Cardiac fibroblast (primary cell): ENCODE measurements around the gene DISP1.

ENCODE experiments used
- DNase-seq, 2 donors: peaks; one replicate each; pipeline versions ENCODE4 v3.0.0 to v3.0.0-alpha.2; 2010; ENCODE audit warnings: low read depth in 2 of 2
- H3K4me3 ChIP-seq, 2 donors: replicated peaks in 1 of 2; 1 replicate in 1 of 2; 2 replicates in 1 of 2; pipeline ENCODE4 v1.5.1; 2011; ENCODE audit warnings: low read depth in 2 of 2, low read length in 2 of 2, mild to moderate bottlenecking in 2 of 2, moderate library complexity in 1 of 2
- TF ChIP-seq, protein P1 (sequence below): IDR thresholded peaks from one replicate; pipeline ENCODE4 v1.5.1; 2011; ENCODE audit warnings: low read depth, mild to moderate bottlenecking, low read length, inconsistent platforms

DISP1 gene

DNA sequence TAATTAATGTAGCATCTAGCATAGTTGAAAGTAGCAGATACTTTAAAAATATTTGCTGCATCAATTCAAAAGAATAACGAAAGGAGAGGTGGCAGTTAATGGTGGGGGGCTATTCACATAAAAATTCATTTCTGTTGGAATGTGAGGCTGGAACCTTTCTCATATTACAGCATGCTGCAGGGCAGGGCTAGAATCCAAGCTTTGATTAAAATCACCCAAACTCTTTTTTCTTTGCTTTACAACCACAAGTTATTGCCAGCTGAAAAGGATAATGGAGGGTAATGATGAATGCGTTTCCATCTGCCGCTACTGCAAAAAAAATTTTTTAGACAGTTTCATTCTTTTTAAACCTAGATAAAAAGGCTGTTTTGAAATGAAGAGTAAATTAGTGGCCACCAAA is 9.8 kb downstream of the DISP1 start:
- no peak for DNase-seq
- no peak overlapping the region for H3K4me3 ChIP-seq
- TF ChIP-seq, protein P1, sequence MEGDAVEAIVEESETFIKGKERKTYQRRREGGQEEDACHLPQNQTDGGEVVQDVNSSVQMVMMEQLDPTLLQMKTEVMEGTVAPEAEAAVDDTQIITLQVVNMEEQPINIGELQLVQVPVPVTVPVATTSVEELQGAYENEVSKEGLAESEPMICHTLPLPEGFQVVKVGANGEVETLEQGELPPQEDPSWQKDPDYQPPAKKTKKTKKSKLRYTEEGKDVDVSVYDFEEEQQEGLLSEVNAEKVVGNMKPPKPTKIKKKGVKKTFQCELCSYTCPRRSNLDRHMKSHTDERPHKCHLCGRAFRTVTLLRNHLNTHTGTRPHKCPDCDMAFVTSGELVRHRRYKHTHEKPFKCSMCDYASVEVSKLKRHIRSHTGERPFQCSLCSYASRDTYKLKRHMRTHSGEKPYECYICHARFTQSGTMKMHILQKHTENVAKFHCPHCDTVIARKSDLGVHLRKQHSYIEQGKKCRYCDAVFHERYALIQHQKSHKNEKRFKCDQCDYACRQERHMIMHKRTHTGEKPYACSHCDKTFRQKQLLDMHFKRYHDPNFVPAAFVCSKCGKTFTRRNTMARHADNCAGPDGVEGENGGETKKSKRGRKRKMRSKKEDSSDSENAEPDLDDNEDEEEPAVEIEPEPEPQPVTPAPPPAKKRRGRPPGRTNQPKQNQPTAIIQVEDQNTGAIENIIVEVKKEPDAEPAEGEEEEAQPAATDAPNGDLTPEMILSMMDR: no peak

DNA sequence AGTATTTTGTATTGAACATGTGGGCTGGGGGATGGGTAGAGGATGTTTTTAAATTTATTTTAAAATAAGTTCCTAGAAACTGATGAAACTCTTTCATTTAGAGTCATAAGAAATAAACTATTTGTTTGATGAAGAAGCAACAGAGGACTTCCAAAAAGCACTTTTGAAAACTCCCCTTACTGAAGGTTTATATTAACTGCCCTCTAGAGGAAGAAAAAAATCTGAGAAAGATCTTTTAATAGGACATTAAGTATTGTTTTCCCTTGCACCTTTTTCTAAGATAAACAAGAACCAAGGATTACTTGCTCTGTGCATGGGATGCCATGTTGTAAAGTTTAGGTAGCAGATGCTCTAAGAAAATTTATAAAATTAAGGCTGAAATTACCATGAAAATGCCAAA is 14.1 kb downstream of the DISP1 start:
- TF ChIP-seq, protein P1: peak; percentile 24
- peak in 1 of 2 donors; percentile 19 for DNase-seq
- no peak overlapping the region for H3K4me3 ChIP-seq

DNA sequence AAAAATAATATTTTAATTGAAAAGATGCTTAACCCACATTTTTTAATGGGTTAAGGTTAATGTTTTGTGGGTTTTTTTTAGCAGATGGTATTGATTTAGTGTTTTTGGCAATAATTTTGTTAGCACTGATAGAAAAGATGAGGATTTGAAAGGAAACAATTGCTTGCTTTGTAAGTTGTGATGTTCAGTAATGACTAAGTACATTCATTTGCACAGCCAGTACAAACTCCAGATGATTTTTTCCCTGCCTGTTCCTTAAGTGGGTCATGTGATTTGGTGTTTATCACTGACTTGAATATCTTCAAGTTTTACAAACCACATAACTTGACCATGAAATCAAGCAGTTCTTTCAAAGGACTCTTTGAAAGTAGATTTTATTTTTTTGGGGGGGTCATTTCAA is 15.0 kb downstream of the DISP1 start:
- no peak overlapping the region for H3K4me3 ChIP-seq
- DNase-seq: peak; percentile 62 to 83
- TF ChIP-seq, protein P1: no peak

DNA sequence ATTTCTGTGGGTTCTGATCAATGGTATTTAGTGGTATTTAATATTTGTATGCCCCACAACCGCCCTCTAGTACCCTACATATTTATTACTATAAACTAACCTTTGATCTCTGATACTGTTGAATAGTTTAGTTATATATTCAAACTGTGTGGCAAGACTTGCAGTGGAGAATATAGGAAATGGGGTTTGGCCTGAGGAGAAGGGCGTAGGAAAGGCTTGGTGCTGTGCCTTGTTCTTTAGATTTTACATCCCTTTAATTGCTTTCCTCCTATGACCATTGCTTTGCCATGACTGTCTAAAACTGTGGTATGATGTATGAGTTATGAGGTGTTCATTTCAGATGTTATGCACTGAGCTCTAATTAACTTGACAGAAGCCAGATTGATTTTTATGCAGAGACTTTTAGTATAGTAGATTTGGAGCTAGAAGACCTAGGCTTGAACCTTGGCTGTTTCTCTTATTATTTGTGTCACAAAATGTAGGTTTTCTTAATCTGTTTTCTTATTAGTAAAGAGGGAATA is 18.6 kb downstream of the DISP1 start:
- DNase-seq: no peak
- TF ChIP-seq, protein P1: no peak
- no peak overlapping the region for H3K4me3 ChIP-seq

DNA sequence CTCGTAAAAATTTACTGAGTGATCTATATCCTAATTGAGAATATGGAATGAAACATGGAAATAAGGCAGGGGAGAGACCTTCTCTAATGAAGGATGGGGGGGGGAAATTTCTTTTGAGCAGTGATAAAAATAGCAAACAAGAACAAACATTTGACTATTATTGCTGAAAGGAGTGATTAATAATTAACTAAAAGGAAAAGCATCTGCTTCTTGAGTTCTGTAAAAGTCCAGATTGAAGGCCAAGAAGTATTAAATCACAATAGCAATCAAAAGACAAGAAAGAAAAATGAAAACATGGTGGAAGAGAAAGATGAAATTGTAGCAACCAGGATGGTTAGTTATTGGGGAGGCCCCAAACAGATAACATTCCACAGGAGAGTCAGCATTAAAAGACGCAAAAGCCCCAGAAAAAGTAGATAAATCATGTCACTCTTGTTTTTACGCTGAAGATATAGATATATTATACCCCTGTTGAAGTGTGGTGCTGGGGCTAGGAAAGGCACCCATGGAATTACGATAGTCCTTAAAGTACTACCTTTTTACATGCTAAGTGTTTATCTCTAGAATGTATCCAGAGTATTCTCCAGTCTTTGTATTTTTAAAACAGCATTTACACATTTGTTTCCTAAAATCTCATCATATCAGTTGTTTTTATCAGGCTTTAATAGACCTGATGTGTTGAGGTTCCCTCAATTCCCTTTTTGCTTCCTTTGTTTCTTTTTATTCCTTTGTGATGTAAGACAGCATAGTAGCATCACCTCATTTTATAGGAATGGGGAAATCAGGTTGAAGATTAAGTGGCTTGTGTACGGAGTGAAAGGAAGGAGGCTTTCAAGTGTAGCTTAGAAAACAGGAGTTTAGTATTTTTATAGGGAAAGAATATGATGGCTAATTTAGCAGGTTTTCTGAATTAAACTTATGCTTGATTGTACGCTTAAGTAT is 28.9 kb downstream of the DISP1 start:
- TF ChIP-seq, protein P1: no peak
- DNase-seq: peak; percentile 13 to 20
- no peak overlapping the region for H3K4me3 ChIP-seq

DNA sequence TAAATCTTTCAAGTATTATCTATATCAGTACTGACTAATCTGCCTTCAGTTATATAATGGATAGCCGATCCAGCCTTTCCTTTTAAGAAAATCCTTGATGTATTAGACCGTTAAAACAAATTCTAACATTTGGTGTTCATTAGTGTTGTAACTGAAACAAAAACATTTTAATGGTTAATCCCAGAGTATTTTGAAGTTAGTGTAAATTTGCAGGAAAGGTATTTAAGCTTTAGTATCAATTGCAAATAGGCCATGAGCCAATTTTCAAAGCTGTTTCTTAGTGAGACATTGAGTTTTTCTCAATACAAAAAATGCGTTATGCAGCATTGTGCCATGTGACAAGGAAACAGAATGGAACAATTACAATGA is 29.6 kb downstream of the DISP1 start:
- DNase-seq: no peak
- no peak overlapping the region for H3K4me3 ChIP-seq

More for the DNA sequence above, 29.6 kb downstream of the DISP1 start:
- TF ChIP-seq, protein P1: no peak
